ENCODE results near the gene NDUFAF5. TPM values are rescaled to one million over a fixed set of nuclear protein-coding genes. Genes with fewer than 3 reads are reported as not detected.

The NDUFAF5 gene
- total and polyA plus RNA-seq, 2 donors = 24.9 to 42.8 TPM

DNA sequence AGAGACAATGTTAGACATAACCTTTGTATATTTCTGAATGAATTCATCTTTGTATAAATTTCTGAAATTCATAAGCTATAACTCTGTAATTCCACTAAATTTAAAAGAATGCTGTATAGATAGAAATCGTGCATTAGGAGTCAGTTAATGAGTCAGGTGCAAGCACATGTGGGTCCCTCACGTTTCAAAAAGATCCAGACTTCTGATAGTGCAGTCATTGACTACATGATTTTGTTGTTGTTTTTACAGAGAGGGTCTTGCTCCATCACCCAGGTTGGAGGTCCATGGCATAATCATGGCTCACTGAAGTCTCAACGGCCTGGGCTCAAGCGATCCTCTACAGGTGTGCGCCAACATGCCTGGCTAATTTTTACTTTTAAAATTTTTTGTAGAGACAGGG, 14.7 kb upstream of the NDUFAF5 start:
- no peak overlapping the region for H3K27ac ChIP-seq (ENCODE audit: low read depth in 1 of 2, low read length in 1 of 2)
- DNase-seq (ENCODE audit: low read depth in 6 of 9, low spot score in 9 of 9) = no peak
- WGBS = 87% methylated on average over 5 of the region's 5 CpGs
- no peak overlapping the region for H3K4me3 ChIP-seq (ENCODE audit: low read length in 2 of 2)
- H3K9me3 ChIP-seq (ENCODE audit: control insufficient read depth in 2 of 2, insufficient read depth in 1 of 2, low read length in 1 of 2) = no peaks in the 10 kb centered on the region
- H3K36me3 ChIP-seq (ENCODE audit: control insufficient read depth in 2 of 2, insufficient read depth in 2 of 2, low read length in 1 of 2) = peaks cover 18 to 52% of the 10 kb centered on the region in 2 donors
- no peaks in the 10 kb centered on the region for H3K27me3 ChIP-seq (ENCODE audit: control insufficient read depth in 2 of 2, insufficient read depth in 1 of 2, low read length in 1 of 2)
- peaks cover 0 to 3% of the 10 kb centered on the region in 2 donors for H3K4me1 ChIP-seq (ENCODE audit: control insufficient read depth in 2 of 2, insufficient read depth in 2 of 2, low read length in 2 of 2)

DNA sequence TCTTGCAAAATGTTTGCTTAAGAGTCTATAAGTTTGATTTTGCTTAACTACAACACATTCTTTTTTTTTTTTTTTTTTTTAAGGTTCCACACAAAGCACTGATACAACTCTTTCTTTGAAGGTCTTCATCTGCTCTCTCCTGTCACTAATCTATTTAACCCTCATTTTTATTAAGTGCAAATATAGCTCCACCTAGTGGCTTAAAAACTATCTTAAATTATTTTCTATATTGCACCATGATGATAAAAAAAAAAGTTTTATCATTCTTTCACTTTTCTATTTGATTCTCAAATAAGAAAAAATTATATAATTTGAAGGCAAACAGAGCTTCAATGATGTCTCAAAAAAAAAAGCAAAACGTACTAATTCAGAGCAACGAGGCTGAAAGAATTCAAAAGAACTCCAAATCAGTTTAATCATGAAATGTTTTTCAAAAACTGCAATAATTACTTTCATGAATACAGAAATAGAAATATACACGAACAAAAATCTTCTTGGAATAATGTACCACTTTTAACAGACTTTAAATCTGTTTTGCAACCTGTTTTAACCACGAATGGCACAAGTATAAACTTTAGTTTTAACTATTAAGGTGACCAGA, 12.9 kb upstream of the NDUFAF5 start:
- peak in 4 of 9 donors; percentile 2 to 48 (median 8) for DNase-seq (ENCODE audit: low read depth in 6 of 9, low spot score in 9 of 9)

DNA sequence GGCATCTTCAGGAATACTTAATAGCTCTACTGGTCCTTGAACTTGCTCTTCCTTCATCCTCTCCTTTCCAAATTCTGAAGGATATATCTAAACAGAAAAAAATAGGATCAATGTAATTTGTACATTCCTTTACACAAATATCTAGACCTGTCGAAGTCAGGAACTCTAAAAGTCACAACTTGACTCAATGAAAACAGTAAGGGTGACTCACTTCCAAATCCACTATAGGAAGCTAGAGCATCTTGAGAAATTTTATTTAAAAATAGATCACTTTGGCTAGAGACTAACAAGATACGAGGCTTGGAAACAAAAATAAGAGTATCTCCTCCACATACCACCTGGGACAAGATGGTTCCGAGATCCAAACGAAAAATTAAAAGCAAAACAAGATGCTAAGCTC, 12.3 kb upstream of the NDUFAF5 start:
- no peak for DNase-seq (ENCODE audit: low read depth in 6 of 9, low spot score in 9 of 9)
- H3K4me3 ChIP-seq (ENCODE audit: low read length in 2 of 2) = no peak overlapping the region
- no peaks in the 10 kb centered on the region for H3K9me3 ChIP-seq (ENCODE audit: control insufficient read depth in 2 of 2, insufficient read depth in 1 of 2, low read length in 1 of 2)
- peaks cover 14 to 49% of the 10 kb centered on the region in 2 donors for H3K36me3 ChIP-seq (ENCODE audit: control insufficient read depth in 2 of 2, insufficient read depth in 2 of 2, low read length in 1 of 2)
- 96% methylated on average over 4 of the region's 4 CpGs for WGBS
- no peaks in the 10 kb centered on the region for H3K27me3 ChIP-seq (ENCODE audit: control insufficient read depth in 2 of 2, insufficient read depth in 1 of 2, low read length in 1 of 2)
- H3K4me1 ChIP-seq (ENCODE audit: control insufficient read depth in 2 of 2, insufficient read depth in 2 of 2, low read length in 2 of 2) = peaks cover 0 to 3% of the 10 kb centered on the region in 2 donors
- H3K27ac ChIP-seq (ENCODE audit: low read depth in 1 of 2, low read length in 1 of 2) = no peak overlapping the region

More for the DNA sequence above, 12.9 kb upstream of the NDUFAF5 start:
- Histone ChIP-seq H3K27ac (ENCODE audit: low read depth in 1 of 2, low read length in 1 of 2) (no peak overlapping the region), H3K4me3 (ENCODE audit: low read length in 2 of 2) (no peak overlapping the region), H3K4me1 (ENCODE audit: control insufficient read depth in 2 of 2, insufficient read depth in 2 of 2, low read length in 2 of 2) (peaks cover 0 to 3% of the 10 kb centered on the region in 2 donors), H3K36me3 (ENCODE audit: control insufficient read depth in 2 of 2, insufficient read depth in 2 of 2, low read length in 1 of 2) (peaks cover 14 to 49% of the 10 kb centered on the region in 2 donors), H3K9me3 (ENCODE audit: control insufficient read depth in 2 of 2, insufficient read depth in 1 of 2, low read length in 1 of 2) (no peaks in the 10 kb centered on the region), H3K27me3 (ENCODE audit: control insufficient read depth in 2 of 2, insufficient read depth in 1 of 2, low read length in 1 of 2) (no peaks in the 10 kb centered on the region)
- 74% methylated on average over 4 of the region's 4 CpGs for WGBS

DNA sequence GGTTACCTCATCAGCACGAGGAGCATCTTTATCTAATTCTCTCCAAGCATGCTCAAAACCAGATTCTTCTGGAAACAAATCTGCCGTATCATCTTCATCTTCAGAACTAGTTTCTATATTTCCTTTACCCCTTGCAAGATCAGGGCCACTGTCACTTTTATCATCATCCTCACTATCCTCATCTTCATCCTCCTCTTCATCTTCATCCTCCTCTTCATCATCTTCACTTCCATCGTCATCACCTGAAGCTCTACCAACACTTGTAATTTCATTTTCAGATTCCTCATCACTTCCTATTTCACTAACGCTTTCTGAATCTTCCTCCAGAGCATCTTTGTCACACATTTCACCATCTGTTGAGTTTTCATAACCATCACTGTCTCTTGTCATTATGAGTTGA, 9.0 kb upstream of the NDUFAF5 start:
- H3K4me1 ChIP-seq (ENCODE audit: control insufficient read depth in 2 of 2, insufficient read depth in 2 of 2, low read length in 2 of 2) = no peaks in the 10 kb centered on the region
- DNase-seq (ENCODE audit: low read depth in 6 of 9, low spot score in 9 of 9) = no peak
- no peaks in the 10 kb centered on the region for H3K9me3 ChIP-seq (ENCODE audit: control insufficient read depth in 2 of 2, insufficient read depth in 1 of 2, low read length in 1 of 2)
- no peaks in the 10 kb centered on the region for H3K27me3 ChIP-seq (ENCODE audit: control insufficient read depth in 2 of 2, insufficient read depth in 1 of 2, low read length in 1 of 2)
- 95% methylated on average over 4 of the region's 4 CpGs for WGBS
- no peak overlapping the region for H3K4me3 ChIP-seq (ENCODE audit: low read length in 2 of 2)
- peaks cover 0 to 44% of the 10 kb centered on the region in 2 donors for H3K36me3 ChIP-seq (ENCODE audit: control insufficient read depth in 2 of 2, insufficient read depth in 2 of 2, low read length in 1 of 2)
- H3K27ac ChIP-seq (ENCODE audit: low read depth in 1 of 2, low read length in 1 of 2) = no peak overlapping the region

DNA sequence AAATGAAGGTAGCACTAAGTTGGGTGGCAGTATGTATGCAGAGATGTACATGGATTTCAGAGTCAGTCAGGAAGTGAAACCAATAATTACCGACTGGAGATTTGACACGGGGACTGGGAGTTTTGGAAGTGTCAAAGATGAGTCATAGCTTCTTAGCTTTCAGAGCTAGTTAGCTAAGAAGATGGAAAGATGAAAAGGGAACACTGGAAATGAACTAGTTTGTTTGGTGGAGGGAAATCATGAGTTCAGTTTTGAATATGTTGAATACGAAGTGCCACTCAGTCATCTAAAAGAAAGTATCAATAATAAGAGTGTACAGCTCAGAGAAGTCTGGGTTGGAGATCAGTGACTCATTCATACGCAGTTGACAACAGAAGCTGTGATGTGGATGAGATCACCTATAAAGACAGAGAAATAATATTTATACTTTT, 7.6 kb upstream of the NDUFAF5 start:
- Histone ChIP-seq H3K4me3 (ENCODE audit: low read length in 2 of 2) (no peak overlapping the region), H3K27ac (ENCODE audit: low read depth in 1 of 2, low read length in 1 of 2) (no peak overlapping the region), H3K9me3 (ENCODE audit: control insufficient read depth in 2 of 2, insufficient read depth in 1 of 2, low read length in 1 of 2) (no peaks in the 10 kb centered on the region), H3K4me1 (ENCODE audit: control insufficient read depth in 2 of 2, insufficient read depth in 2 of 2, low read length in 2 of 2) (no peaks in the 10 kb centered on the region), H3K27me3 (ENCODE audit: control insufficient read depth in 2 of 2, insufficient read depth in 1 of 2, low read length in 1 of 2) (no peaks in the 10 kb centered on the region), H3K36me3 (ENCODE audit: control insufficient read depth in 2 of 2, insufficient read depth in 2 of 2, low read length in 1 of 2) (peaks cover 3 to 51% of the 10 kb centered on the region in 2 donors)
- no peak for DNase-seq (ENCODE audit: low read depth in 6 of 9, low spot score in 9 of 9)
- 92% methylated on average over 4 of the region's 4 CpGs for WGBS

DNA sequence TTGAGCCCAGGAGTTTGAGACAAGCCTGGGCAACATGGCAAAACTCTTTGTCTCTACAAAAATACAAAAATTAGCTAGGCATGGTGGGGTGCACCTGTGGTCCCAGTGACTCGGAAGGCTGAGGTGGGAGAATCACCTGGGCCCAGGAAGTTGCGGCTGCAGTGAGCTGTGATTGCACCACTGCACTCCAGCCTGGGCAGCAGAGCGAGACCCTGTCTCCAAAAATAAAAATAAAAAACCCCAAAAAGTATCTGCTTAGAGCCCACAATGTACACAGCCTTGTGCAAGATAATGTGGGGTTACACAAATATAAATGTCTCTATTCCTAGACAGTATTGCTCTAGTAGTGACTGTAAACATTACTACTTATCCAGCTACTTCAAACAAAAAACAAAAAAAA, 6.0 kb upstream of the NDUFAF5 start:
- Histone ChIP-seq H3K27ac (ENCODE audit: low read depth in 1 of 2, low read length in 1 of 2) (no peak overlapping the region), H3K4me1 (ENCODE audit: control insufficient read depth in 2 of 2, insufficient read depth in 2 of 2, low read length in 2 of 2) (peaks cover 3 to 5% of the 10 kb centered on the region in 2 donors), H3K36me3 (ENCODE audit: control insufficient read depth in 2 of 2, insufficient read depth in 2 of 2, low read length in 1 of 2) (peaks cover 3 to 49% of the 10 kb centered on the region in 2 donors), H3K4me3 (ENCODE audit: low read length in 2 of 2) (no peak overlapping the region), H3K9me3 (ENCODE audit: control insufficient read depth in 2 of 2, insufficient read depth in 1 of 2, low read length in 1 of 2) (no peaks in the 10 kb centered on the region), H3K27me3 (ENCODE audit: control insufficient read depth in 2 of 2, insufficient read depth in 1 of 2, low read length in 1 of 2) (no peaks in the 10 kb centered on the region)
- no peak for DNase-seq (ENCODE audit: low read depth in 6 of 9, low spot score in 9 of 9)
- 98% methylated on average over 3 of the region's 3 CpGs for WGBS

DNA sequence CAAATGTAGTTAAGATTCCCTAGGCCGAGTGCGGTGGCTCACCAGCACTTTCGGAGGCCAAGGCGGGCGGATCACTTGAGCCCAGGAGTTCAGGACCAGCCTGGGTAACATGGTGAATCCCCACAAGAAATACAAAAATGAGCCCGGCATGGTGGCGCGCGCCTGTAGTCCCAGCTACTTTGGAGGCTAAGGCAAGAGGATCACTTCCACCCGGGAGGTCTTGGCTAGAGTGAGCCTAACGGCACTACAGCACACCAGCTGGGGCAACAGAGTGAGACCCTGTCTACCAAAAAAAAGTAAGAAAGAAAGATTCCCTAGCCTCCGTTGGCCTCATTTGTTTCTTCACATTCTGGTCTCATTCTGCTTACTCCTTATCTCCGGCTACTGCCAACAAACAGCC, 1.3 kb upstream of the NDUFAF5 start:
- 96% methylated on average over 13 of the region's 13 CpGs for WGBS
- Histone ChIP-seq H3K36me3 (ENCODE audit: control insufficient read depth in 2 of 2, insufficient read depth in 2 of 2, low read length in 1 of 2) (peaks cover 3 to 32% of the 10 kb centered on the region in 2 donors), H3K4me3 (ENCODE audit: low read length in 2 of 2) (peak overlapping the region in 1 of 2 donors; percentile 70), H3K4me1 (ENCODE audit: control insufficient read depth in 2 of 2, insufficient read depth in 2 of 2, low read length in 2 of 2) (peaks cover 14 to 19% of the 10 kb centered on the region in 2 donors), H3K27me3 (ENCODE audit: control insufficient read depth in 2 of 2, insufficient read depth in 1 of 2, low read length in 1 of 2) (no peaks in the 10 kb centered on the region), H3K27ac (ENCODE audit: low read depth in 1 of 2, low read length in 1 of 2) (no peak overlapping the region), H3K9me3 (ENCODE audit: control insufficient read depth in 2 of 2, insufficient read depth in 1 of 2, low read length in 1 of 2) (peaks cover 0 to 6% of the 10 kb centered on the region in 2 donors)
- DNase-seq (ENCODE audit: low read depth in 6 of 9, low spot score in 9 of 9) = no peak

DNA sequence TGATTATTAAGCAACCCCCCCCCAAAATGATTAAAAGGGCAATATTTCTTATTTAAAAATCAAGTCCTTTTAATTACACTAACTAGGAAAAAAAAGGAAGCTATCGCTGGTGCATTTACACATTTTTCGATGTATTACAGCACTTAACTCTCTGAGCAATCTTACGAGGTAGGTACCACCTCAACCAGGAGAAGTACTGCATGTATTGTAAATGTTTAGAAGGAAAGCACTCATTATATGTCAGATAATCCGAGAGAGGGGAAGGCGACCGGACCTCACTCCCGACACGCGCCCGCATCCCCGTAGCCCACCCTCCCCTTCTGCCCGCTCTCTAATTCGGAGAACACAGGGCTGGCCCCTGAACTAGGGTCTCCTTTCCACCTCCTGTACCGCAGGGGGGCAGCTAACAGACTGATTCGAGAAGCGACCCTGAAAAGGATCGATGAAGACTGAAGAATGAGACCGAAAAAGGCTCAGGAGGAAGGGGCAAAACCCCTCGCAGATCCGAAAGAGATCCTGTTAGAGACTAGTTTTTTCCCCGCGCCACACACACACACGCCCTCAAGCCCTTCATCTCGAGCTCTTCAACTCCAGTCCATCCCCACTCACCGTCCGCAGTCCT, 446 bp upstream of the NDUFAF5 start:
- DNase-seq (ENCODE audit: low read depth in 6 of 9, low spot score in 9 of 9) = no peak
- Histone ChIP-seq H3K9me3 (ENCODE audit: control insufficient read depth in 2 of 2, insufficient read depth in 1 of 2, low read length in 1 of 2) (peaks cover 0 to 6% of the 10 kb centered on the region in 2 donors), H3K36me3 (ENCODE audit: control insufficient read depth in 2 of 2, insufficient read depth in 2 of 2, low read length in 1 of 2) (peaks cover 7 to 35% of the 10 kb centered on the region in 2 donors), H3K27ac (ENCODE audit: low read depth in 1 of 2, low read length in 1 of 2) (peak overlapping the region; percentile 80 to 85), H3K4me3 (ENCODE audit: low read length in 2 of 2) (peak overlapping the region; percentile 70 to 78), H3K4me1 (ENCODE audit: control insufficient read depth in 2 of 2, insufficient read depth in 2 of 2, low read length in 2 of 2) (peaks cover 14 to 19% of the 10 kb centered on the region in 2 donors), H3K27me3 (ENCODE audit: control insufficient read depth in 2 of 2, insufficient read depth in 1 of 2, low read length in 1 of 2) (no peaks in the 10 kb centered on the region)
- WGBS = under 1% methylated on average over 26 of the region's 26 CpGs

DNA sequence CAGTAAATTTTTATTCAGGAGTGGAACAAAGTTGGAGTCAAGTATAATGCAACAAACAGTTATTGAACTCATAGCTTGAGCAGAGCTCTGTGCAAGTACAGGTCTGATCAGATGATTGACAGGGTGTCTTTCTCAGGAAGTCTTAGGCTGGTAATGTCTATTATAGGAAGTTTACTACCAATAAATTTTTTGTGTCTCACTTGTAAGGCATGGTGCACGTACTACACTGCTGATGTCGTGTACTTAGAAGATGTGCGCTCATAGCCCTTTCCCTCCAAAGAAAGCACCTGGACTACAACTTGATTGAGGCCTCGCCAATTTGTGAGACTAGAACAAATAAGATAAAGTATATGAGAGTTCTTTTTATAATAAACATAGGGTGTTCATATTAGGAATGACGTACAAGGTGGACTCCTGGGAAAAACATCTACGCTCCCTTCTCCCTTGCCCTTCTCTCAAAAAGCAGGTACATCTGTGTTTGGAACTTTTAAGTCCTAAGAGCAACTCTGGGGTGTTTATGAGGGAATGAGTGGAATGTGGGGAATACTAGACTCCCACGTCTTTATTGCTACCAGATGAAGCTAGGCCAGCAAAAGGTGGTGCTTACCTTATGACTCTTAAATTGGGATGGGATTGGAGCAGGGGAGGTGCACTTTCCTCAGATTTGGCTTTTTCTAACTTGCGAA, 1.5 kb downstream of the NDUFAF5 start:
- H3K27ac ChIP-seq (ENCODE audit: low read depth in 1 of 2, low read length in 1 of 2) = no peak overlapping the region
- DNase-seq (ENCODE audit: low read depth in 6 of 9, low spot score in 9 of 9) = peak in 1 of 9 donors; percentile 11
- peaks cover 14 to 19% of the 10 kb centered on the region in 2 donors for H3K4me1 ChIP-seq (ENCODE audit: control insufficient read depth in 2 of 2, insufficient read depth in 2 of 2, low read length in 2 of 2)
- WGBS = 91% methylated on average over 8 of the region's 8 CpGs
- peaks cover 0 to 6% of the 10 kb centered on the region in 2 donors for H3K9me3 ChIP-seq (ENCODE audit: control insufficient read depth in 2 of 2, insufficient read depth in 1 of 2, low read length in 1 of 2)
- no peaks in the 10 kb centered on the region for H3K27me3 ChIP-seq (ENCODE audit: control insufficient read depth in 2 of 2, insufficient read depth in 1 of 2, low read length in 1 of 2)
- H3K36me3 ChIP-seq (ENCODE audit: control insufficient read depth in 2 of 2, insufficient read depth in 2 of 2, low read length in 1 of 2) = peaks cover 20 to 42% of the 10 kb centered on the region in 2 donors
- H3K4me3 ChIP-seq (ENCODE audit: low read length in 2 of 2) = peak overlapping the region in 1 of 2 donors; percentile 14

Measured in thymus (tissue), 11 donors.